Neural progenitor cell (in vitro differentiated cells): ENCODE results near the gene TMEM183A. TPM values are rescaled to one million over a fixed set of nuclear protein-coding genes. Genes with fewer than 3 reads are reported as not detected.
A peak's percentile ranks its signal among the peaks of the same experiment; 100 is the strongest.
"Not testable (repeated sequence)": the region's sequence is repeated elsewhere in the genome, so short reads cannot be mapped to it uniquely, and the experiment has no call there.

ENCODE experiments used
- DNase-seq: peaks from one replicate; pipeline ENCODE4 v3.0.0-alpha.2; 2016; ENCODE audit warnings: low spot score
- H2AFZ ChIP-seq: fragments of 200-600 bp; sonication (generic); replicated peaks from 2 replicates; pipeline ENCODE4 v1.6.1; 2016; ENCODE audit warnings: antibody characterized with exemption
- H3F3A ChIP-seq: fragments of 200-600 bp; sonication (generic); 2 replicates; pipeline ENCODE4 v1.6.1; 2016; ENCODE audit warnings: antibody characterized with exemption, low read depth
- H3K27ac ChIP-seq: fragments of 200-600 bp; sonication (generic); 2 replicates; pipeline ENCODE4 v1.5.1; 2016; ENCODE audit warnings: mild to moderate bottlenecking
- H3K27me3 ChIP-seq: fragments of 200-600 bp; sonication (generic); 2 replicates; pipeline ENCODE4 v1.6.1; 2016; ENCODE audit warnings: mild to moderate bottlenecking, moderate library complexity
- H3K36me3 ChIP-seq: fragments of 200-600 bp; sonication (generic); 2 replicates; pipeline ENCODE4 v1.5.1; 2016
- H3K4me1 ChIP-seq: fragments of 200-600 bp; sonication (generic); 2 replicates; pipeline ENCODE4 v1.6.1; 2016; ENCODE audit warnings: mixed run types
- H3K4me2 ChIP-seq: fragments of 200-600 bp; sonication (generic); 2 replicates; pipeline ENCODE4 v1.6.1; 2016
- H3K4me3 ChIP-seq: fragments of 200-600 bp; sonication (generic); 2 replicates; pipeline ENCODE4 v1.5.1; 2016
- H3K79me2 ChIP-seq: fragments of 200-600 bp; sonication (generic); 2 replicates; pipeline ENCODE4 v1.6.1; 2016; ENCODE audit warnings: low read depth
- H3K9ac ChIP-seq: fragments of 200-600 bp; sonication (generic); 2 replicates; pipeline ENCODE4 v1.6.1; 2016
- H3K9me3 ChIP-seq: fragments of 200-600 bp; sonication (generic); 2 replicates; pipeline ENCODE4 v1.5.1; 2016; ENCODE audit warnings: low read depth
- H4K20me1 ChIP-seq: fragments of 200-600 bp; sonication (generic); 2 replicates; pipeline ENCODE4 v1.6.1; 2016; ENCODE audit warnings: low read depth
- H3K27ac Mint-ChIP-seq: 3 replicates; pipeline ENCODE4 v1.8.0; 2021; ENCODE audit warnings: mixed read lengths
- H3K27me3 Mint-ChIP-seq: 2 replicates; pipeline ENCODE4 v1.8.0; 2022; ENCODE audit warnings: low read depth, mild to moderate bottlenecking, inconsistent platforms, moderate library complexity, mixed read lengths; ENCODE audit not compliant: insufficient read depth
- H3K36me3 Mint-ChIP-seq: 3 replicates; pipeline ENCODE4 v1.8.0; 2021; ENCODE audit warnings: mixed read lengths
- H3K4me1 Mint-ChIP-seq: 3 replicates; pipeline ENCODE4 v1.8.0; 2021; ENCODE audit warnings: mixed read lengths
- H3K4me3 Mint-ChIP-seq: 3 replicates; pipeline ENCODE4 v1.8.0; 2021; ENCODE audit warnings: mild to moderate bottlenecking, moderate library complexity, mixed read lengths
- H3K9me3 Mint-ChIP-seq: 3 replicates; pipeline ENCODE4 v1.8.0; 2020; ENCODE audit warnings: mixed read lengths
- EZH2 ChIP-seq: fragments of 200-600 bp; sonication (generic); IDR thresholded peaks from 2 replicates; pipeline ENCODE4 v1.6.1; 2017; ENCODE audit warnings: antibody characterized with exemption, mild to moderate bottlenecking, moderate library complexity
- EZH2phosphoT487 ChIP-seq: fragments of 200-600 bp; sonication (generic); IDR thresholded peaks from 2 replicates; pipeline ENCODE4 v1.6.1; 2017; ENCODE audit warnings: antibody characterized with exemption
- total RNA-seq: library from RNA; depleted of rRNA; stranded (reverse); fragments of >200 nt; gene quantifications from 2 replicates; pipeline ENCODE4 v1.2.3, GENCODE V29; 2015; ENCODE audit warnings: low replicate concordance
- TF ChIP-seq, protein P1 (sequence below): fragments of 200-600 bp; sonication (generic); IDR thresholded peaks from 2 replicates; pipeline ENCODE4 v1.5.1; 2017; ENCODE audit warnings: antibody characterized with exemption, mild to moderate bottlenecking

TMEM183A gene
- total RNA-seq, 1 donor from 2014 or later: 92.4 TPM

DNA sequence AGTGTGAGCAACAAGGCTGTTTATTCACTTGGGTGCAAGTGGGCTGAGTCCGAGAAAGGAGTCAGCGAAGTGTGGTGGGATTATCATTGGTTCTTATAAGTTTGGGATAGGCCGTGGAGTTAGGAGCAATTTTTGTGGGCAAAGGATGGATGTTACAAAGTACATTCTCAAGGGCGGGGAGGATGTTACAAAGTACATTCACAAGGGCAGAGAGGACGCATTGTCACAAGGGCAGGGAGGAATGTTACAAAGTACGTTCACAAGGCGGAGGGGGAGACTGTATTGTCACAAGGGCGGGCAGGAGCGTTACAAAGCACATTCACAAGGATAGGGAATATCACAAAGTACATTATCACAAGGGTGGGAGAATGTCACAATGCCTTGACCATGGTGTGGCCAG, 5.2 kb upstream of the TMEM183A start:
- H3K36me3 Mint-ChIP-seq: no peaks in the 10 kb centered on the region
- Histone ChIP-seq H3K27ac (no peak overlapping the region), H4K20me1 (no peaks in the 10 kb centered on the region), H3K9me3 (no peaks in the 10 kb centered on the region), H3K4me3 (no peak overlapping the region), H3F3A (peaks cover 6% of the 10 kb centered on the region), H3K36me3 (no peaks in the 10 kb centered on the region), H3K4me2 (no peak overlapping the region), H3K4me1 (no peaks in the 10 kb centered on the region), H3K27me3 (peaks cover 6% of the 10 kb centered on the region), H3K79me2 (no peaks in the 10 kb centered on the region), H2AFZ (no peak overlapping the region), H3K9ac (no peak overlapping the region)
- DNase-seq: no peak
- no peak overlapping the region for H3K4me3 Mint-ChIP-seq
- H3K4me1 Mint-ChIP-seq: peaks cover 8% of the 10 kb centered on the region
- TF ChIP-seq EZH2phosphoT487: no peak
- TF ChIP-seq, protein P1, sequence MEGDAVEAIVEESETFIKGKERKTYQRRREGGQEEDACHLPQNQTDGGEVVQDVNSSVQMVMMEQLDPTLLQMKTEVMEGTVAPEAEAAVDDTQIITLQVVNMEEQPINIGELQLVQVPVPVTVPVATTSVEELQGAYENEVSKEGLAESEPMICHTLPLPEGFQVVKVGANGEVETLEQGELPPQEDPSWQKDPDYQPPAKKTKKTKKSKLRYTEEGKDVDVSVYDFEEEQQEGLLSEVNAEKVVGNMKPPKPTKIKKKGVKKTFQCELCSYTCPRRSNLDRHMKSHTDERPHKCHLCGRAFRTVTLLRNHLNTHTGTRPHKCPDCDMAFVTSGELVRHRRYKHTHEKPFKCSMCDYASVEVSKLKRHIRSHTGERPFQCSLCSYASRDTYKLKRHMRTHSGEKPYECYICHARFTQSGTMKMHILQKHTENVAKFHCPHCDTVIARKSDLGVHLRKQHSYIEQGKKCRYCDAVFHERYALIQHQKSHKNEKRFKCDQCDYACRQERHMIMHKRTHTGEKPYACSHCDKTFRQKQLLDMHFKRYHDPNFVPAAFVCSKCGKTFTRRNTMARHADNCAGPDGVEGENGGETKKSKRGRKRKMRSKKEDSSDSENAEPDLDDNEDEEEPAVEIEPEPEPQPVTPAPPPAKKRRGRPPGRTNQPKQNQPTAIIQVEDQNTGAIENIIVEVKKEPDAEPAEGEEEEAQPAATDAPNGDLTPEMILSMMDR: no peak
- no peak for TF ChIP-seq EZH2
- peaks cover 2% of the 10 kb centered on the region for H3K27me3 Mint-ChIP-seq
- no peak overlapping the region for H3K27ac Mint-ChIP-seq
- H3K9me3 Mint-ChIP-seq: no peaks in the 10 kb centered on the region

- peaks cover 3% of the 10 kb centered on the region for H4K20me1 ChIP-seq
- Mint-ChIP-seq H3K9me3 (no peaks in the 10 kb centered on the region), H3K27ac (no peak overlapping the region), H3K4me1 (peaks cover 11% of the 10 kb centered on the region), H3K36me3 (peaks cover under 1% of the 10 kb centered on the region), H3K27me3 (peaks cover 2% of the 10 kb centered on the region), H3K4me3 (no peak overlapping the region)
- peaks cover under 1% of the 10 kb centered on the region for H3K4me1 ChIP-seq
- no peaks in the 10 kb centered on the region for H3K9me3 ChIP-seq
- no peaks in the 10 kb centered on the region for H3K36me3 ChIP-seq
- H2AFZ ChIP-seq: no peak overlapping the region
- no peak overlapping the region for H3K4me2 ChIP-seq
- H3F3A ChIP-seq: peaks cover 6% of the 10 kb centered on the region
- no peak overlapping the region for H3K27ac ChIP-seq
- H3K79me2 ChIP-seq: peaks cover 7% of the 10 kb centered on the region
- no peak overlapping the region for H3K9ac ChIP-seq
- no peaks in the 10 kb centered on the region for H3K27me3 ChIP-seq
- no peak for TF ChIP-seq EZH2phosphoT487
- TF ChIP-seq EZH2: no peak
- TF ChIP-seq, protein P1: no peak
- no peak for DNase-seq
- no peak overlapping the region for H3K4me3 ChIP-seq
Observed at GRCh38 chr1:203002951-203003350, 4.2 kb upstream of the TMEM183A start.

DNA sequence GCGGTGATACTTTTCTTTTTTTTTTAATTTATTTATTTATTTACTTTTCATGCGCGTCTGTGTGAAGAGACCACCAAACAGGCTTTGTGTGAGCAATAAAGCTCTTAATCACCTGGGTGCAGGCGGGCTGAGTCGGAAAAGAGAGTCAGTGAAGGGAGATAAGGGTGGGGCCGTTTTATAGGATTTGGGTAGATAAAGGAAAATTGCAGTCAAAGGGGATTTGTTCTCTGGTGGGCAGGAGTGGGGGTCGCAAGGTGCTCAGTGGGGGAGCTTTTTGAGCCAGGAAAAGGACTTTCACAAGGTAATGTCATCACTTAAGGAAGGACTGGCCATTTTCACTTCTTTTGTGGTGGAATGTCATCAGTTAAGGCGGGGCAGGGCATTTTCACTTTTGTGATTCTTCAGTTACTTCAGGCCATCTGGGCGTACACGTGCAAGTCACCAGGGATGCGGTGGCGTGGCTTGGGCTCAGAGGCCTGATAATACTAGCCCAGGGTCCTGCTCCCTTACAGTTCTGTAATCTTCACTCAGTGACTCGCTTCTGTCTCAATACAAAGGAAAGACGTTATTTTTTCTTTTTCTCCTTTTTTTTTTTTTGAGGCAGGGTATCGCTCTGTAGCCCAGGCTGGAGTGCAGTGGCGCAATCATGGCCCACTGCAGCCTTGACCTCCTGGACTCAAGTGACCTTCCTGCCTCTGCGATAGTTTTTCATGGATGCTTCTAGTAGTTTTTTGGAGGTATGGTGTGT, 1.6 kb upstream of the TMEM183A start:
- not testable (repeated sequence) for H3K4me3 ChIP-seq, H3K9me3 Mint-ChIP-seq, H3K4me1 ChIP-seq, H3K9me3 ChIP-seq, H3K27me3 Mint-ChIP-seq, H4K20me1 ChIP-seq, H3K36me3 Mint-ChIP-seq, H3K27ac Mint-ChIP-seq, H3K27me3 ChIP-seq, H3K27ac ChIP-seq, H3F3A ChIP-seq, H3K9ac ChIP-seq, DNase-seq, H3K36me3 ChIP-seq
- Histone ChIP-seq H2AFZ (peak overlapping the region; percentile 73), H3K4me2 (peak overlapping the region; percentile 94), H3K79me2 (peaks cover 33% of the 10 kb centered on the region)
- Mint-ChIP-seq H3K4me1 (peaks cover 20% of the 10 kb centered on the region), H3K4me3 (peak overlapping the region; percentile 100)

GRCh38 chr1:203009185-203009584, 2.0 kb downstream of the TMEM183A start:
- TF ChIP-seq EZH2phosphoT487: no peak
- TF ChIP-seq EZH2: no peak
- TF ChIP-seq, protein P1: no peak
- peaks cover 64% of the 10 kb centered on the region for H3K79me2 ChIP-seq
- H3K36me3 ChIP-seq: peaks cover 17% of the 10 kb centered on the region
- H3K4me1 ChIP-seq: peaks cover 9% of the 10 kb centered on the region
- Mint-ChIP-seq H3K36me3 (peaks cover 27% of the 10 kb centered on the region), H3K4me3 (peak overlapping the region; percentile 100), H3K27me3 (peaks cover 2% of the 10 kb centered on the region), H3K4me1 (peaks cover 20% of the 10 kb centered on the region), H3K9me3 (no peaks in the 10 kb centered on the region), H3K27ac (no peak overlapping the region)
- H3K9me3 ChIP-seq: no peaks in the 10 kb centered on the region
- H3K4me2 ChIP-seq: no peak overlapping the region
- peaks cover 13% of the 10 kb centered on the region for H3F3A ChIP-seq
- peak overlapping the region; percentile 70 for H3K4me3 ChIP-seq
- H4K20me1 ChIP-seq: peaks cover 9% of the 10 kb centered on the region
- DNase-seq: no peak
- H3K27ac ChIP-seq: no peak overlapping the region
- H2AFZ ChIP-seq: no peak overlapping the region
- H3K9ac ChIP-seq: no peak overlapping the region
- H3K27me3 ChIP-seq: no peaks in the 10 kb centered on the region
